HepG2 (cell line): ENCODE results near the gene PLXNA4. TPM values are rescaled to one million over a fixed set of nuclear protein-coding genes. Genes with fewer than 3 reads are reported as not detected.

Experiments
- ATAC-seq: fragments of 200-7000 bp; cut with Tn5 transposase; 3 replicates; pipeline ENCODE4 v1.9.1; 2020; ENCODE audit warnings: mild to moderate bottlenecking, moderate library complexity
- BruUV-seq: library from RNA; stranded (reverse); fragments of 400-500 nt; replicated peaks from 2 replicates; lab custom pipeline; 2021; lab: Mats Ljungman, UMichigan
- CTCF ChIA-PET: fragments of 300-600 bp; formaldehyde crosslinking; extraction: SDS; loops from one replicate; lab custom pipeline; 2021; ENCODE audit warnings: low total read pairs, inconsistent platforms, low intra/inter-chr PET ratio; lab: Yijun Ruan, JAX
- POLR2A ChIA-PET: fragments of 350-600 bp; sonication (Branson Sonifier 250); formaldehyde crosslinking; loops from one replicate; lab custom pipeline; 2020; ENCODE audit warnings: antibody characterized with exemption, inconsistent platforms; lab: Yijun Ruan, JAX
- DNase-seq: peaks from one replicate; pipeline ENCODE4 v3.0.0-alpha.2; 2015; ENCODE audit warnings: low spot score
- FAIRE-seq: peaks from 3 replicates; lab custom pipeline; 2011; peaks lifted over from hg19 to GRCh38; lab: Jason Lieb, UNC
- H2AFZ ChIP-seq: one replicate; pipeline ENCODE4 v1.6.1; 2011; ENCODE audit warnings: low read length, inconsistent platforms
- H3K27ac ChIP-seq: fragments of 300-600 bp; 3 replicates; pipeline ENCODE4 v1.8.0; 2011; ENCODE audit warnings: mixed run types, mild to moderate bottlenecking, mixed read lengths, low read length, inconsistent platforms; ENCODE audit not compliant: insufficient read depth; ENCODE audit errors: extremely low read length
- H3K27me3 ChIP-seq, 2 experiments: fragments of 200-600 bp in 1 of 2; 2 replicates in 1 of 2; 3 replicates in 1 of 2; pipeline versions ENCODE4 v1.6.0 to v1.8.0; 2011; ENCODE audit warnings: low read length in 2 of 2, mild to moderate bottlenecking in 2 of 2, moderate library complexity in 2 of 2, inconsistent platforms in 1 of 2; ENCODE audit not compliant: insufficient read depth in 2 of 2, control insufficient read depth in 1 of 2
- H3K36me3 ChIP-seq, 2 experiments: fragments of 200-600 bp in 1 of 2; replicated peaks in 1 of 2; 2 replicates in 1 of 2; 3 replicates in 1 of 2; pipeline versions ENCODE4 v1.5.1 to v1.8.0; 2011; ENCODE audit warnings: low read length in 2 of 2, inconsistent platforms in 1 of 2; ENCODE audit not compliant: insufficient read depth in 2 of 2, control insufficient read depth in 1 of 2
- H3K4me1 ChIP-seq: 2 replicates; pipeline ENCODE4 v1.5.1; 2012; ENCODE audit warnings: low read length, inconsistent platforms; ENCODE audit not compliant: insufficient read depth
- H3K4me2 ChIP-seq: 2 replicates; pipeline ENCODE4 v1.6.0; 2011; ENCODE audit warnings: low read depth, low read length, inconsistent platforms
- H3K4me3 ChIP-seq, 3 experiments: fragments of 200-600 bp in 1 of 3; sonication (generic), shearing (Covaris generic) in 1 of 3; replicated peaks in 1 of 3; 2 replicates each; pipeline ENCODE4 v1.5.1; 2011 to 2016; ENCODE audit warnings: low read length in 3 of 3, inconsistent platforms in 2 of 3, low read depth in 2 of 3, mild to moderate bottlenecking in 2 of 3, control low read depth in 1 of 3, mixed read lengths in 1 of 3; ENCODE audit not compliant: insufficient read depth in 1 of 3
- H3K79me2 ChIP-seq: one replicate; pipeline ENCODE4 v1.6.1; 2011; ENCODE audit warnings: low read length, inconsistent platforms; ENCODE audit not compliant: insufficient read depth
- H3K9ac ChIP-seq: 2 replicates; pipeline ENCODE4 v1.6.0; 2011; ENCODE audit warnings: mild to moderate bottlenecking, low read depth, low read length, inconsistent platforms; ENCODE audit not compliant: insufficient read depth
- H3K9me3 ChIP-seq: 2 replicates; pipeline ENCODE4 v1.5.1; 2012; ENCODE audit warnings: mild to moderate bottlenecking, low read length
- H4K20me1 ChIP-seq: 2 replicates; pipeline ENCODE4 v1.6.0; 2011; ENCODE audit warnings: inconsistent platforms, mild to moderate bottlenecking, low read length, moderate library complexity; ENCODE audit not compliant: insufficient read depth
- DMAP1 ChIP-seq: IDR thresholded peaks from 2 replicates; pipeline ENCODE4 v1.6.1; 2016
- GTF3A ChIP-seq: sonication (generic); formaldehyde crosslinking; conservative IDR thresholded peaks from 2 replicates; pipeline ENCODE4 v1.4.0; 2020; ENCODE audit warnings: mild to moderate bottlenecking, missing genetic modification reagents
- MIER3 ChIP-seq: IDR thresholded peaks from 2 replicates; pipeline ENCODE4 v1.6.1; 2016; ENCODE audit warnings: missing compliant biosample characterization, borderline replicate concordance
- NFATC3 ChIP-seq: sonication (generic); formaldehyde crosslinking; IDR thresholded peaks from 2 replicates; pipeline ENCODE4 v1.5.1; 2020; ENCODE audit warnings: mild to moderate bottlenecking, missing genetic modification reagents
- THYN1 ChIP-seq: sonication (generic); formaldehyde crosslinking; IDR thresholded peaks from 2 replicates; pipeline ENCODE4 v1.8.1; 2023; ENCODE audit warnings: low read depth, mild to moderate bottlenecking, moderate library complexity, missing genetic modification reagents, borderline replicate concordance
- ZNF33A ChIP-seq: sonication (generic); formaldehyde crosslinking; IDR thresholded peaks from 2 replicates; pipeline ENCODE4 v1.5.1; 2020; ENCODE audit warnings: missing genetic modification reagents, mild to moderate bottlenecking, moderate library complexity, borderline replicate concordance
- ZNF546 ChIP-seq: sonication (generic); formaldehyde crosslinking; conservative IDR thresholded peaks from 2 replicates; pipeline ENCODE4 v1.8.1; 2023; ENCODE audit warnings: mild to moderate bottlenecking, missing genetic modification reagents
- ZNF782 ChIP-seq: sonication (generic); formaldehyde crosslinking; IDR thresholded peaks from 2 replicates; pipeline ENCODE4 v1.4.0; 2020; ENCODE audit warnings: missing genetic modification reagents, mild to moderate bottlenecking, borderline replicate concordance
- WGBS: methylation state at CpG from one replicate; pipeline ENCODE4 v1.1.6; 2017; ENCODE audit warnings: low lambda C conversion rate; 5-methylcytosine and 5-hydroxymethylcytosine counted together
- in situ Hi-C: cut with HindIII; loops from 2 replicates; pipeline ENCODE4 v1.10.0; 2017; ENCODE audit warnings: low pct_unique_long_range_greater_than_20kb; ENCODE audit not compliant: extremely low pct_ligation_motif_present
- intact Hi-C: fragments of 100-400 bp; cut with micrococcal nuclease; formaldehyde crosslinking; loops from one replicate; pipeline ENCODE4 v1.10.0; 2022; ENCODE audit not compliant: unreplicated experiment
- polyA plus RNA-seq, 8 experiments: library from polyadenylated mRNA; depleted of rRNA in 3 of 8; stranded (reverse) in 7 of 8; unstranded in 1 of 8; fragments of >200 nt; fragmentation: Illumina TruSeq in 4 of 8; extraction: Trizol in 4 of 8; gene quantifications; 2 replicates each; pipeline versions ENCODE4 v1.2.1 to v1.2.3, GENCODE V29; 2011 to 2016; ENCODE audit warnings: low read depth in 4 of 8, missing spikeins in 1 of 8, mixed read lengths in 1 of 8; ENCODE audit not compliant: insufficient read depth in 1 of 8
- total RNA-seq, 5 experiments: library from RNA; depleted of rRNA; stranded (reverse); fragments of >200 nt; fragmentation: Illumina TruSeq; extraction: Trizol; gene quantifications; 2 replicates each; pipeline ENCODE4 v1.2.3, GENCODE V29; 2016; ENCODE audit warnings: low read depth in 1 of 5
- TF ChIP-seq, protein P1 (sequence below): sonication (generic); formaldehyde crosslinking; IDR thresholded peaks from 2 replicates; pipeline ENCODE4 v1.8.1; 2022; ENCODE audit warnings: low read depth, mild to moderate bottlenecking, missing genetic modification reagents
- TF ChIP-seq, protein P2 (sequence below): sonication (generic); formaldehyde crosslinking; IDR thresholded peaks from 2 replicates; pipeline ENCODE4; 2020; ENCODE audit warnings: missing genetic modification reagents, mild to moderate bottlenecking, borderline replicate concordance
- TF ChIP-seq, protein P3 (sequence below): sonication (generic); formaldehyde crosslinking; IDR thresholded peaks from 2 replicates; pipeline ENCODE4 v1.4.0; 2020; ENCODE audit warnings: missing genetic modification reagents, borderline replicate concordance

Gene PLXNA4
- total and polyA plus RNA-seq, 2 of the 13 experiments (the other 11 are each of a cell fraction or from before 2014, with no cell fraction given), result 0.01 to 0.04 TPM

DNA sequence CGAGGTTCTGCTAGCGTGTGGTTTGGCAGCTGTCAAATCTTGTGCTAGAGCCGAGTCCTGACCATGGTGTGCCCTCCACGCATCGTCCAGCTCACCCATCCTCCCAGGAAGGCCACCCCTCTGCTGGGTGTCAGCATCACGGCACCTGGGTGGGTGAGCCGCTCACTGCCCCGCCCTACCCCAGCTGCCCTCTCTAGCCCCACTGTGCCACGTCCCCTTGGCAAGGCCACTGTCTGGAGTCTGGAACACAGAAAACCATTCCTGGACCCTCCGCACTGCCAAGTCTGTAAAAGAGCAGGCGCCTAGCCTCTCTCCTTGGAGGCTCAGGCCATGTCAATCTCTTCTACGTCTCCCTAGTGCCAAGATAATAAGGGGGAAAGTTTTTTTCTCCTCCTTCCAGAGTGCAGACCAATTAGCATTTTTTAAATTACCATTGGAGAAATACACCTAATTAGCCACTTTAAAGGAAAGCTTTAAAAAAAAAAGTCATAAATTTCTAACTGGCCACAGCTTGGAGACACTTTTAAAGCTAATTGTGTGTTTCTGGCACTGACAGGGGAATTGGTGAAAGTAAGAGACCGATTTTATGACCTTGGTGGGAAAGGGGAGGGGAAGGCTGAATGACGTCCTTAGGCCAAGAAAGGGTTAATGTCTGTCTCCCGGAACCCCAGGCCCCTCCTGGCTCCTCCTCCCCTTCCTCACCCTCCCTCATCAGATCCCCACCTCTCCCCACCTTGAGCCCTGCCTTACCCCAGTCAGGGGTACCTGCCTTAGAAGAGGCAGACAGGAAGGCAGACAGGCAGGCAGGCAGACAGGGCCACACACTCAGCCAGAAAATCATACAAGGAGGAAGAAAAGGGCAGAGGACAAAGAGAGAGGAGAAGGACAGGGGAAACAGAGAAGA is 151.2 kb downstream of the PLXNA4 start (continued):
- TF ChIP-seq, protein P1, sequence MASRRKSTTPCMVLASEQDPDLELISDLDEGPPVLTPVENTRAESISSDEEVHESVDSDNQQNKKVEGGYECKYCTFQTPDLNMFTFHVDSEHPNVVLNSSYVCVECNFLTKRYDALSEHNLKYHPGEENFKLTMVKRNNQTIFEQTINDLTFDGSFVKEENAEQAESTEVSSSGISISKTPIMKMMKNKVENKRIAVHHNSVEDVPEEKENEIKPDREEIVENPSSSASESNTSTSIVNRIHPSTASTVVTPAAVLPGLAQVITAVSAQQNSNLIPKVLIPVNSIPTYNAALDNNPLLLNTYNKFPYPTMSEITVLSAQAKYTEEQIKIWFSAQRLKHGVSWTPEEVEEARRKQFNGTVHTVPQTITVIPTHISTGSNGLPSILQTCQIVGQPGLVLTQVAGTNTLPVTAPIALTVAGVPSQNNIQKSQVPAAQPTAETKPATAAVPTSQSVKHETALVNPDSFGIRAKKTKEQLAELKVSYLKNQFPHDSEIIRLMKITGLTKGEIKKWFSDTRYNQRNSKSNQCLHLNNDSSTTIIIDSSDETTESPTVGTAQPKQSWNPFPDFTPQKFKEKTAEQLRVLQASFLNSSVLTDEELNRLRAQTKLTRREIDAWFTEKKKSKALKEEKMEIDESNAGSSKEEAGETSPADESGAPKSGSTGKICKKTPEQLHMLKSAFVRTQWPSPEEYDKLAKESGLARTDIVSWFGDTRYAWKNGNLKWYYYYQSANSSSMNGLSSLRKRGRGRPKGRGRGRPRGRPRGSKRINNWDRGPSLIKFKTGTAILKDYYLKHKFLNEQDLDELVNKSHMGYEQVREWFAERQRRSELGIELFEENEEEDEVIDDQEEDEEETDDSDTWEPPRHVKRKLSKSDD (CRISPR knock-in tag), result no peak
- no peak for TF ChIP-seq NFATC3 (CRISPR knock-in tag)
- TF ChIP-seq ZNF546, result no peak

DNA sequence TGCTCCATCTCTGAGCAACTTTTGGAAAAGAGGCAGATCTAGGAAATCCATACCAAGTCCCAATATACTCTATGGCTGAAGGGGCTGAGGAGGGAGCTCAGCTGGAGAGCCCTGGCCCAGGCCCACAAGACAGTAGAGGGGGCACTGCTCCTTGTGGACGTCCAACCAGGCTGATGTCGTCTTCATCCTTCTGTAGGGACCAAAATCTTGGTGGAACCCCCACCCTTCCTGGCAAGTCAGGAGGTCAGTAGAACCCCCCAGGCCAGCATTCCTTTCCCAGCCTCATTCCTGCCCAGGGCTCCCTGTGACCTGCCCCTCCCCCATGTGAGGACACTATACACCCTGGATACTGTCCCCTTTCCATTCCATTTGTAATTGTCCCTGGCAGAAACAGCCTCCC is 152.0 kb downstream of the PLXNA4 start:
- Histone ChIP-seq H3K4me1 (no peaks in the 10 kb centered on the region), H3K9ac (no peak overlapping the region), H3K4me2 (no peak overlapping the region), H3K27me3 (peaks cover 1 to 32% of the 10 kb centered on the region in 2 experiments; a peak in 1 of 5 replicates), H3K9me3 (no peaks in the 10 kb centered on the region), H3K36me3 (no peaks in the 10 kb centered on the region), H4K20me1 (no peaks in the 10 kb centered on the region), H3K79me2 (no peaks in the 10 kb centered on the region), H3K4me3 (no peak overlapping the region), H3K27ac (no peak overlapping the region), H2AFZ (no peak overlapping the region)
- FAIRE-seq (no peak), DNase-seq (no peak), ATAC-seq (no peak)
- CTCF ChIA-PET, result no interaction called here
- in situ Hi-C loops, result no loop called here
- BruUV-seq, result no TSS peak
- WGBS, result no CpG with 5 or more reads among the region's 2 CpGs
- intact Hi-C loops, result no loop called here
- POLR2A ChIA-PET, result no interaction called here
- TF ChIP-seq, protein P2, sequence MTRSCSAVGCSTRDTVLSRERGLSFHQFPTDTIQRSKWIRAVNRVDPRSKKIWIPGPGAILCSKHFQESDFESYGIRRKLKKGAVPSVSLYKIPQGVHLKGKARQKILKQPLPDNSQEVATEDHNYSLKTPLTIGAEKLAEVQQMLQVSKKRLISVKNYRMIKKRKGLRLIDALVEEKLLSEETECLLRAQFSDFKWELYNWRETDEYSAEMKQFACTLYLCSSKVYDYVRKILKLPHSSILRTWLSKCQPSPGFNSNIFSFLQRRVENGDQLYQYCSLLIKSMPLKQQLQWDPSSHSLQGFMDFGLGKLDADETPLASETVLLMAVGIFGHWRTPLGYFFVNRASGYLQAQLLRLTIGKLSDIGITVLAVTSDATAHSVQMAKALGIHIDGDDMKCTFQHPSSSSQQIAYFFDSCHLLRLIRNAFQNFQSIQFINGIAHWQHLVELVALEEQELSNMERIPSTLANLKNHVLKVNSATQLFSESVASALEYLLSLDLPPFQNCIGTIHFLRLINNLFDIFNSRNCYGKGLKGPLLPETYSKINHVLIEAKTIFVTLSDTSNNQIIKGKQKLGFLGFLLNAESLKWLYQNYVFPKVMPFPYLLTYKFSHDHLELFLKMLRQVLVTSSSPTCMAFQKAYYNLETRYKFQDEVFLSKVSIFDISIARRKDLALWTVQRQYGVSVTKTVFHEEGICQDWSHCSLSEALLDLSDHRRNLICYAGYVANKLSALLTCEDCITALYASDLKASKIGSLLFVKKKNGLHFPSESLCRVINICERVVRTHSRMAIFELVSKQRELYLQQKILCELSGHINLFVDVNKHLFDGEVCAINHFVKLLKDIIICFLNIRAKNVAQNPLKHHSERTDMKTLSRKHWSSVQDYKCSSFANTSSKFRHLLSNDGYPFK (CRISPR knock-in tag), result no peak
- TF ChIP-seq, protein P3, sequence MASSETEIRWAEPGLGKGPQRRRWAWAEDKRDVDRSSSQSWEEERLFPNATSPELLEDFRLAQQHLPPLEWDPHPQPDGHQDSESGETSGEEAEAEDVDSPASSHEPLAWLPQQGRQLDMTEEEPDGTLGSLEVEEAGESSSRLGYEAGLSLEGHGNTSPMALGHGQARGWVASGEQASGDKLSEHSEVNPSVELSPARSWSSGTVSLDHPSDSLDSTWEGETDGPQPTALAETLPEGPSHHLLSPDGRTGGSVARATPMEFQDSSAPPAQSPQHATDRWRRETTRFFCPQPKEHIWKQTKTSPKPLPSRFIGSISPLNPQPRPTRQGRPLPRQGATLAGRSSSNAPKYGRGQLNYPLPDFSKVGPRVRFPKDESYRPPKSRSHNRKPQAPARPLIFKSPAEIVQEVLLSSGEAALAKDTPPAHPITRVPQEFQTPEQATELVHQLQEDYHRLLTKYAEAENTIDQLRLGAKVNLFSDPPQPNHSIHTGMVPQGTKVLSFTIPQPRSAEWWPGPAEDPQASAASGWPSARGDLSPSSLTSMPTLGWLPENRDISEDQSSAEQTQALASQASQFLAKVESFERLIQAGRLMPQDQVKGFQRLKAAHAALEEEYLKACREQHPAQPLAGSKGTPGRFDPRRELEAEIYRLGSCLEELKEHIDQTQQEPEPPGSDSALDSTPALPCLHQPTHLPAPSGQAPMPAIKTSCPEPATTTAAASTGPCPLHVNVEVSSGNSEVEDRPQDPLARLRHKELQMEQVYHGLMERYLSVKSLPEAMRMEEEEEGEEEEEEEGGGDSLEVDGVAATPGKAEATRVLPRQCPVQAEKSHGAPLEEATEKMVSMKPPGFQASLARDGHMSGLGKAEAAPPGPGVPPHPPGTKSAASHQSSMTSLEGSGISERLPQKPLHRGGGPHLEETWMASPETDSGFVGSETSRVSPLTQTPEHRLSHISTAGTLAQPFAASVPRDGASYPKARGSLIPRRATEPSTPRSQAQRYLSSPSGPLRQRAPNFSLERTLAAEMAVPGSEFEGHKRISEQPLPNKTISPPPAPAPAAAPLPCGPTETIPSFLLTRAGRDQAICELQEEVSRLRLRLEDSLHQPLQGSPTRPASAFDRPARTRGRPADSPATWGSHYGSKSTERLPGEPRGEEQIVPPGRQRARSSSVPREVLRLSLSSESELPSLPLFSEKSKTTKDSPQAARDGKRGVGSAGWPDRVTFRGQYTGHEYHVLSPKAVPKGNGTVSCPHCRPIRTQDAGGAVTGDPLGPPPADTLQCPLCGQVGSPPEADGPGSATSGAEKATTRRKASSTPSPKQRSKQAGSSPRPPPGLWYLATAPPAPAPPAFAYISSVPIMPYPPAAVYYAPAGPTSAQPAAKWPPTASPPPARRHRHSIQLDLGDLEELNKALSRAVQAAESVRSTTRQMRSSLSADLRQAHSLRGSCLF, result no peak
- no peak for TF ChIP-seq THYN1 (CRISPR knock-in tag)
- no peak for TF ChIP-seq GTF3A (CRISPR knock-in tag)
- TF ChIP-seq ZNF782 (CRISPR knock-in tag), result no peak
- no peak for TF ChIP-seq DMAP1
- no peak for TF ChIP-seq MIER3
- TF ChIP-seq ZNF33A, result no peak
